ENCODE results near the gene PSME3IP1.
"Not testable (repeated sequence)": the region's sequence is repeated elsewhere in the genome, so short reads cannot be mapped to it uniquely, and the experiment has no call there.

PSME3IP1 gene

GRCh38 chr16:57185945-57186871, at the start of gene PSME3IP1, which contains the start of gene RSPRY1:
Gene PSME3IP1 (minus strand): TSS chr16:57186039. CDS start chr16:57173854, 12,185 bp downstream.
Gene RSPRY1 (plus strand): TSS chr16:57186329. CDS start chr16:57204659, 18,330 bp downstream.
- peak; percentile 99 for DNase-seq (ENCODE audit: low read depth)

GRCh38 chr16:57235128-57236021, 49.5 kb upstream of the PSME3IP1 start:
- DNase-seq (ENCODE audit: low read depth) = peak; percentile 84

GRCh38 chr16:57234707-57235092, 48.9 kb upstream of the PSME3IP1 start:
- DNase-seq (ENCODE audit: low read depth) = no peak

- no peak for DNase-seq (ENCODE audit: low read depth)
Observed at GRCh38 chr16:57233944-57234706, 48.3 kb upstream of the PSME3IP1 start.

GRCh38 chr16:57231821-57232350, 46.0 kb upstream of the PSME3IP1 start:
- peak; percentile 67 for DNase-seq (ENCODE audit: low read depth)

- DNase-seq (ENCODE audit: low read depth) = no peak
Observed at GRCh38 chr16:57229079-57229478, 43.2 kb upstream of the PSME3IP1 start.

- peak; percentile 60 for DNase-seq (ENCODE audit: low read depth)
Observed at GRCh38 chr16:57226701-57227621, 41.1 kb upstream of the PSME3IP1 start.

GRCh38 chr16:57225978-57226377, 40.1 kb upstream of the PSME3IP1 start:
- DNase-seq (ENCODE audit: low read depth) = peak; percentile 29

GRCh38 chr16:57224651-57225335, 39.0 kb upstream of the PSME3IP1 start:
- DNase-seq (ENCODE audit: low read depth) = no peak

GRCh38 chr16:57223057-57223456, 37.2 kb upstream of the PSME3IP1 start:
- no peak for DNase-seq (ENCODE audit: low read depth)

- DNase-seq (ENCODE audit: low read depth) = no peak
Observed at GRCh38 chr16:57216968-57217367, 31.1 kb upstream of the PSME3IP1 start.

GRCh38 chr16:57213462-57213861, 27.6 kb upstream of the PSME3IP1 start:
- DNase-seq (ENCODE audit: low read depth) = peak; percentile 23

- DNase-seq (ENCODE audit: low read depth) = no peak
Observed at GRCh38 chr16:57209780-57210179, 23.9 kb upstream of the PSME3IP1 start.

- no peak for DNase-seq (ENCODE audit: low read depth)
Observed at GRCh38 chr16:57208926-57209325, 23.1 kb upstream of the PSME3IP1 start.

GRCh38 chr16:57204675-57205074, 18.8 kb upstream of the PSME3IP1 start:
- DNase-seq (ENCODE audit: low read depth) = no peak

GRCh38 chr16:57203451-57203850, 17.6 kb upstream of the PSME3IP1 start:
- DNase-seq (ENCODE audit: low read depth) = peak; percentile 89

- peak; percentile 20 for DNase-seq (ENCODE audit: low read depth)
Observed at GRCh38 chr16:57202095-57202886, 16.5 kb upstream of the PSME3IP1 start.

- not testable (repeated sequence) for DNase-seq (ENCODE audit: low read depth)
Observed at GRCh38 chr16:57200926-57201325, 15.1 kb upstream of the PSME3IP1 start.

- not testable (repeated sequence) for DNase-seq (ENCODE audit: low read depth)
Observed at GRCh38 chr16:57200321-57200720, 14.5 kb upstream of the PSME3IP1 start.

Data from amniotic epithelial cell (primary cell).